Panc1 (cell line): ENCODE data around the gene SLC25A13. TPM values are rescaled to one million over a fixed set of nuclear protein-coding genes. Genes with fewer than 3 reads are reported as not detected.

Experiments used
- ATAC-seq: fragments of 200-7000 bp; cut with Tn5 transposase; 2 replicates; pipeline ENCODE4 v1.9.1; 2020; ENCODE audit warnings: mild to moderate bottlenecking, moderate library complexity
- BruUV-seq: library from RNA; stranded (reverse); fragments of 400-500 nt; replicated peaks from 2 replicates; lab custom pipeline; 2021; lab: Mats Ljungman, UMichigan
- CTCF ChIA-PET: fragments of 300-600 bp; sonication (Branson Sonifier 250); formaldehyde crosslinking; loops from one replicate; lab custom pipeline; 2022; ENCODE audit warnings: antibody characterized with exemption; lab: Charles Lee
- POLR2A ChIA-PET: fragments of 300-600 bp; sonication (Branson Sonifier 250); formaldehyde crosslinking; loops from one replicate; lab custom pipeline; 2022; ENCODE audit warnings: antibody characterized with exemption; lab: Charles Lee
- DNase-seq: peaks from one replicate; pipeline ENCODE4 v3.0.0-alpha.2; 2010; ENCODE audit warnings: low read depth, low spot score
- H3K27ac ChIP-seq: 2 replicates; pipeline ENCODE4 v1.5.1; 2011; ENCODE audit warnings: mild to moderate bottlenecking, low read length, inconsistent platforms
- H3K27me3 ChIP-seq: fragments of 200-500 bp; sonication (Bioruptor generic); 2 replicates; pipeline ENCODE4 v1.6.0; 2014; ENCODE audit warnings: low read length, inconsistent platforms; ENCODE audit not compliant: control insufficient read depth, insufficient read depth
- H3K36me3 ChIP-seq: fragments of 200-500 bp; sonication (Bioruptor generic); 2 replicates; pipeline ENCODE4 v1.5.1; 2014; ENCODE audit warnings: inconsistent platforms, mild to moderate bottlenecking, low read length, moderate library complexity; ENCODE audit not compliant: control insufficient read depth, insufficient read depth
- H3K4me1 ChIP-seq: 2 replicates; pipeline ENCODE4 v1.5.1; 2011; ENCODE audit warnings: inconsistent platforms, mild to moderate bottlenecking, low read length, moderate library complexity; ENCODE audit not compliant: control insufficient read depth, insufficient read depth
- H3K4me3 ChIP-seq, 2 experiments: 2 replicates each; pipeline ENCODE4 v1.5.1; 2011 to 2012; ENCODE audit warnings: low read depth in 2 of 2, low read length in 2 of 2, mild to moderate bottlenecking in 2 of 2, inconsistent platforms in 1 of 2, moderate library complexity in 1 of 2
- H3K9me3 ChIP-seq: fragments of 200-500 bp; sonication (Bioruptor generic); 2 replicates; pipeline ENCODE4 v1.5.1; 2014; ENCODE audit warnings: low read depth, mild to moderate bottlenecking, inconsistent platforms, low read length, moderate library complexity; ENCODE audit not compliant: control insufficient read depth, insufficient read depth
- POLR2AphosphoS5 ChIP-seq: IDR thresholded peaks from 2 replicates; pipeline ENCODE4 v1.6.1; 2012; ENCODE audit warnings: mild to moderate bottlenecking, low read depth, low read length, moderate library complexity
- SIN3A ChIP-seq: IDR thresholded peaks from 2 replicates; pipeline ENCODE4 v1.6.1; 2012; ENCODE audit warnings: low read depth, mild to moderate bottlenecking, low read length, moderate library complexity, borderline replicate concordance; ENCODE audit not compliant: insufficient read depth
- TCF7L2 ChIP-seq: IDR thresholded peaks from 2 replicates; pipeline ENCODE4 v1.6.1; 2011; ENCODE audit warnings: mild to moderate bottlenecking, low read depth, low read length, inconsistent platforms
- in situ Hi-C: cut with HindIII; loops from 2 replicates; pipeline ENCODE4 v1.10.0; 2016; ENCODE audit warnings: low sequenced_read_pairs, low pct_unique_long_range_greater_than_20kb
- intact Hi-C: fragments of 100-400 bp; cut with micrococcal nuclease; formaldehyde crosslinking; loops from one replicate; pipeline ENCODE4 v1.10.0; 2022; ENCODE audit not compliant: unreplicated experiment
- total RNA-seq: library from RNA; stranded (reverse); gene quantifications from one replicate; pipeline ENCODE4 v1.2.1, GENCODE V29; 2021; ENCODE audit not compliant: unreplicated experiment
- TF ChIP-seq, protein P1 (sequence below), 2 experiments: IDR thresholded peaks; 2 replicates each; pipeline ENCODE4 v1.6.1; 2011 to 2012; ENCODE audit warnings: low read depth in 2 of 2, control low read depth in 1 of 2, low read length in 1 of 2, mild to moderate bottlenecking in 1 of 2, moderate library complexity in 1 of 2; ENCODE audit not compliant: insufficient read depth in 1 of 2
- TF ChIP-seq, protein P2 (sequence below): fragments of 450-650 bp; IDR thresholded peaks from 2 replicates; pipeline ENCODE4 v1.5.1; 2017; ENCODE audit warnings: mild to moderate bottlenecking

Gene SLC25A13
- total RNA-seq, 1 experiment from 2014 or later = 69.4 TPM

DNA sequence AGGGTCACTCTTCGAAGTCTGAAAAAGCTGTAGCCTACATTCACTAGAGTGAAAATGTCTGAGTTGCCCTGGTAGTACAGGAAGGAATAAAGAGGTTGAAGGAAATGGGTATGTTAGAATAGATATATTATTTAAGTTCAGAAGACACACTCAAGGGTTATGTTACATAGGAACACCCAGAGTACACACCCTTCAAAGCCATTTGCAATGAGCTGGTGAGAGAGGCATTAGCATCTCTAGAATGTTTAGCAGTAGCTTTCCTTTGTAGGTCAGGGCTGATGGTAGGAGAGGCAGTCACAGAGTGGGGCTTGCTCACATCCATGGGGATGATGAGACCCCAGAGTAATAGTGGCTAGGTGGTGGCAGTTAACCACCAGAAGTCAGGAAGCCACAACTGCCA lies 221.2 kb downstream of the SLC25A13 start:
- H3K4me1 ChIP-seq = no peaks in the 10 kb centered on the region
- no peaks in the 10 kb centered on the region for H3K27me3 ChIP-seq
- intact Hi-C loops = no loop called here
- POLR2A ChIA-PET = no interaction called here
- CTCF ChIA-PET = no interaction called here
- H3K27ac ChIP-seq = no peak overlapping the region
- no TSS peak for BruUV-seq
- TF ChIP-seq TCF7L2 (no peak), SIN3A (no peak), POLR2AphosphoS5 (no peak)
- TF ChIP-seq, protein P1, sequence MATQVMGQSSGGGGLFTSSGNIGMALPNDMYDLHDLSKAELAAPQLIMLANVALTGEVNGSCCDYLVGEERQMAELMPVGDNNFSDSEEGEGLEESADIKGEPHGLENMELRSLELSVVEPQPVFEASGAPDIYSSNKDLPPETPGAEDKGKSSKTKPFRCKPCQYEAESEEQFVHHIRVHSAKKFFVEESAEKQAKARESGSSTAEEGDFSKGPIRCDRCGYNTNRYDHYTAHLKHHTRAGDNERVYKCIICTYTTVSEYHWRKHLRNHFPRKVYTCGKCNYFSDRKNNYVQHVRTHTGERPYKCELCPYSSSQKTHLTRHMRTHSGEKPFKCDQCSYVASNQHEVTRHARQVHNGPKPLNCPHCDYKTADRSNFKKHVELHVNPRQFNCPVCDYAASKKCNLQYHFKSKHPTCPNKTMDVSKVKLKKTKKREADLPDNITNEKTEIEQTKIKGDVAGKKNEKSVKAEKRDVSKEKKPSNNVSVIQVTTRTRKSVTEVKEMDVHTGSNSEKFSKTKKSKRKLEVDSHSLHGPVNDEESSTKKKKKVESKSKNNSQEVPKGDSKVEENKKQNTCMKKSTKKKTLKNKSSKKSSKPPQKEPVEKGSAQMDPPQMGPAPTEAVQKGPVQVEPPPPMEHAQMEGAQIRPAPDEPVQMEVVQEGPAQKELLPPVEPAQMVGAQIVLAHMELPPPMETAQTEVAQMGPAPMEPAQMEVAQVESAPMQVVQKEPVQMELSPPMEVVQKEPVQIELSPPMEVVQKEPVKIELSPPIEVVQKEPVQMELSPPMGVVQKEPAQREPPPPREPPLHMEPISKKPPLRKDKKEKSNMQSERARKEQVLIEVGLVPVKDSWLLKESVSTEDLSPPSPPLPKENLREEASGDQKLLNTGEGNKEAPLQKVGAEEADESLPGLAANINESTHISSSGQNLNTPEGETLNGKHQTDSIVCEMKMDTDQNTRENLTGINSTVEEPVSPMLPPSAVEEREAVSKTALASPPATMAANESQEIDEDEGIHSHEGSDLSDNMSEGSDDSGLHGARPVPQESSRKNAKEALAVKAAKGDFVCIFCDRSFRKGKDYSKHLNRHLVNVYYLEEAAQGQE (IDR thresholded peaks at IDR 0.05; ENCODE audit: insufficient read depth in 1 of 2, low read depth in 2 of 2, low read length in 1 of 2) = no peak
- TF ChIP-seq, protein P2, sequence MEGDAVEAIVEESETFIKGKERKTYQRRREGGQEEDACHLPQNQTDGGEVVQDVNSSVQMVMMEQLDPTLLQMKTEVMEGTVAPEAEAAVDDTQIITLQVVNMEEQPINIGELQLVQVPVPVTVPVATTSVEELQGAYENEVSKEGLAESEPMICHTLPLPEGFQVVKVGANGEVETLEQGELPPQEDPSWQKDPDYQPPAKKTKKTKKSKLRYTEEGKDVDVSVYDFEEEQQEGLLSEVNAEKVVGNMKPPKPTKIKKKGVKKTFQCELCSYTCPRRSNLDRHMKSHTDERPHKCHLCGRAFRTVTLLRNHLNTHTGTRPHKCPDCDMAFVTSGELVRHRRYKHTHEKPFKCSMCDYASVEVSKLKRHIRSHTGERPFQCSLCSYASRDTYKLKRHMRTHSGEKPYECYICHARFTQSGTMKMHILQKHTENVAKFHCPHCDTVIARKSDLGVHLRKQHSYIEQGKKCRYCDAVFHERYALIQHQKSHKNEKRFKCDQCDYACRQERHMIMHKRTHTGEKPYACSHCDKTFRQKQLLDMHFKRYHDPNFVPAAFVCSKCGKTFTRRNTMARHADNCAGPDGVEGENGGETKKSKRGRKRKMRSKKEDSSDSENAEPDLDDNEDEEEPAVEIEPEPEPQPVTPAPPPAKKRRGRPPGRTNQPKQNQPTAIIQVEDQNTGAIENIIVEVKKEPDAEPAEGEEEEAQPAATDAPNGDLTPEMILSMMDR = no peak
- ATAC-seq (no peak), DNase-seq (no peak)
- H3K9me3 ChIP-seq = peaks cover 5% of the 10 kb centered on the region; the same call in 1 of the 2 replicates
- H3K4me3 ChIP-seq = no peak overlapping the region
- in situ Hi-C loops = no loop called here
- no peaks in the 10 kb centered on the region; the same call in 1 of the 2 replicates for H3K36me3 ChIP-seq

DNA sequence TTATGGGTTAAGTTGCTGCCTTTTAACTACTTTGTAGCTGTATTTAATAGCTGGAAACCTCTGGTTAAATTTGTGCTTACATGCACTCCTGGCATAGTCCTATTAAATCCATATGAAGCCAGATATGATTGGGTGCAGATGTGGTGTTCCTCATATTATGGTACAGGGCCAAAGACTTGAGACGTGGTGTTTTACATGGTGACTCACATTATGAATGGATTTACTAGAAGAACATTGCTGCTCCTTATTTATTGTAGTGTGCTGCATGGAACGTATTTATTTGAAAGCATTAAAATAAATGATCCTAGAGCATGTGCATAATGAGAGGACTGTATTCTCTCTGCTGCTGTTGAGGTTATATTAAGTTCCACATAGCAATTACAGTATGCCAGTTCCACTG lies 224.1 kb downstream of the SLC25A13 start:
- Histone ChIP-seq H3K36me3 (no peaks in the 10 kb centered on the region; the same call in 1 of the 2 replicates), H3K27me3 (no peaks in the 10 kb centered on the region), H3K9me3 (peaks cover 5% of the 10 kb centered on the region; the same call in 1 of the 2 replicates), H3K27ac (no peak overlapping the region), H3K4me3 (no peak overlapping the region), H3K4me1 (no peaks in the 10 kb centered on the region)
- DNase-seq (no peak), ATAC-seq (no peak)
- no peak for TF ChIP-seq POLR2AphosphoS5
- no peak for TF ChIP-seq TCF7L2
- TF ChIP-seq, protein P2 = no peak
- TF ChIP-seq SIN3A = no peak
- TF ChIP-seq, protein P1 (IDR thresholded peaks at IDR 0.05; ENCODE audit: insufficient read depth in 1 of 2, low read depth in 2 of 2, low read length in 1 of 2) = no peak
- intact Hi-C loops (no loop called here), in situ Hi-C loops (no loop called here)
- BruUV-seq = no TSS peak
- POLR2A ChIA-PET = no interaction called here
- CTCF ChIA-PET = no interaction called here
